GM19395 (cell line): Measurements from ENCODE around the gene LAMB2.

Experiments used
- ATAC-seq: cut with Tn5 transposase; IDR thresholded peaks from one replicate; pipeline ENCODE4 v1.9.1; 2021; ENCODE audit warnings: mild to moderate bottlenecking, moderate library complexity; ENCODE audit not compliant: unreplicated experiment

LAMB2 gene

DNA sequence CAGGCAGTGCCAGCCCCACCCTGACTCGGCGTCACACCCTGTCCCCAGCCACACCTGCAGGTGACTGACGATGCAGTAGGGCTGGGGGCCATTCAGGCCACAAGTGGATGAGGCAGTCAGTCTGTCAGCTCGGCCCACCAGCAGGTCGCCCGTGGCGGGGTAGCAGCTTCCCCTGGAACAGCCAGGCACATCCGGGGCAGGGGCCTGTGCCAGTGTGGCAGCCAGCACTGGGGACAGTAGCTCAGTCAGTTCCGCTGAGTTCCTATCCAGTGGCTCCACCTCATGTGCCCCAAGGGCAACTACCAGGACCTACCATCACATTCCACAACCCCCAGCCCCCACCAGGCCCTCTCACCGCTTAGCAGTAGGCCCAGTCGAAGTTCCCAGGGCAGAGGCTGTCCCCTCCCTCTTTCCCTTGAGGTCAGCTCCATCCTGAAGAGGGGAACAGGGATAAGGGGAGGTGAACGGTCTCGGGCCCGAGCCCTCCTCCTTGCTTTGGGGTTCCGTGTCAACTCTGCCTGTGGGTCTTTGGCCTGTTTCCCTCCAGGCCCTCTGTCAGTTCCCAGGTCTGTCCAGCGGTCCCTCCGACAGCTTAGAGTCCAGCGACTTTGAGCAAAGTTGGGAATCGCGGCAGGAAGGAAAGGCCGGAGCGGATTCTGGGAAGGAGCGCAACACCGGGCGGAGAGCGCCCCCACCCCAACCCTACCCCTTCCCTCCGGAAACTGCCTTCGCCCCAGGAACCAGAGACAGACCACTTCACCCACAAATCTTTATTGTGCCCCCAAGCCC lies at the start of gene LAMB2:
TSS of gene LAMB2 (minus strand) at position 614 of the 789 bp plus-strand sequence. CDS start at position 431, 183 bp downstream.
- ATAC-seq, result no peak

DNA sequence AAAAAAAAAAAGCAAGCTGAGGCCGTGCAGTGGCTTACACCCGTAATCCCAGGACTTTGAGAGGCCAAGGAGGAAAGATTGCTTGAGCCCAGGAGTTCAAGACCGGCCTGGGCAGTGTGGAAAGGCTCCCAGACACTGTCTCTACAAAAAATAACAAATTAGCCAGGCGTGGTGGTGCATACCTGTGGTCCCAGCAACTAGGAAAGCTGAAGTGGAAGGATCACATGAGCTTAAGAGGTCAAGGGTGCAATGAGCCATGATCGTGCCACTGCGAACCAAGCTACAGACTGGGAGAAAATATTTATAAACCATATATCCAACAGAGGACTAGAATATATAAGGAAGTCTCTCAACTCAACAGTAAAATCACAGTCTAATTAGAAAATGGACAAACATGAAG lies 48.5 kb upstream of the LAMB2 start:
- ATAC-seq, result no peak

DNA sequence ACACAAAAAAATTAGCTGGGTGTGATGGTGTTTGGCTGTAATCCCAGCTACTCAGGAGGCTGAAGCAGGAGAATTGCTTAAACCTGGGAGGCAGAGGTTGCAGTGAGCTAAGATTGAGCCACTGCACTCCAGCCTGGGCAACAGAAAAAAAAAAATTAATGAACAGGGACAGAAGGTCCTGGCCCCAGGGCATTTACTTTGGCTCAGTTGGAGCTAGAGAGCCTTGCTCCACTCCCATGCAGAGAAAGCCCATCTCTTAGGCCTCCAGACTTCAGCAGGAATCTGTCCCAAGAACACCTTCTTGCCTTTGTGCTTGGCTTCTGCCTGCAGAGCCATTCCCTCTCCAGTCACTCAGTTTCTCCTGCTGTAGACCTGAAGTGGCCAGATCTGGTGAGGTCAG lies 47.3 kb upstream of the LAMB2 start:
- ATAC-seq, result no peak

DNA sequence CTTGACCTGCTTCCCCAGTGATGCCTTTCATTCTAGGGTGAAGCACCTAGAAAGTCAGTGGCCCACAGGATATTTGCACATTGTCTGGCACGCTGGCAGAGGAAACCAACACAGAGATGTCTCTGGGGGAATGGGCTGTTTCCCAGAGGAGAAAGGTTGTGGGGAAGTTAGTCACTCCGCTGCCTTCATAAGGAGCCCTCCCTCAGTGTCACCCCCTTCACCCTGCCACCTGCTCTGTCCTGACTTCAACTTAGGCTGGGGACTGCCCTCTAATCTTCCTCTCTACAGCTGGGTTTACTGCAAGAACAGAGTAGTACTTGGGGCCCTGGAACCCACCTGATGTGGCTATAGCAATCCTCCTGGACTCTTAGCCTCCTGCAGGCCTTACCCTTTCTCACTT lies 44.2 kb upstream of the LAMB2 start:
- no peak for ATAC-seq

DNA sequence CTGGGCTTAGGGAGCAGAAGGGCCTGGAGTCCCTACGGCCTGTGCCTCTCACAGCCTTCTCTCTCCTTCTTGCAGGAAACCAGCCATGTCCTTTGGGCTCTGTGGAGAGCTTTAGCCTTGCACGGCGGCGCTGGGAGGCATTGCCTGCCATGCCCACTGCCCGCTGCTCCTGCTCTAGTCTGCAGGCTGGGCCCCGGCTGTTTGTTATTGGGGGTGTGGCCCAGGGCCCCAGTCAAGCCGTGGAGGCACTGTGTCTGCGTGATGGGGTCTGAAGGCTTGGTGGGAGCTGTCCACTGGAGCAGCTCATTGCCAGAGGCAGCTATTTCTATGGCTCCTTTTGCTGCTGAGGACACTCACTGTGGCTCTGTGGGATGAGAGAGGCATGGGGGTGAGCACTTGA lies 42.7 kb upstream of the LAMB2 start:
- no peak for ATAC-seq

DNA sequence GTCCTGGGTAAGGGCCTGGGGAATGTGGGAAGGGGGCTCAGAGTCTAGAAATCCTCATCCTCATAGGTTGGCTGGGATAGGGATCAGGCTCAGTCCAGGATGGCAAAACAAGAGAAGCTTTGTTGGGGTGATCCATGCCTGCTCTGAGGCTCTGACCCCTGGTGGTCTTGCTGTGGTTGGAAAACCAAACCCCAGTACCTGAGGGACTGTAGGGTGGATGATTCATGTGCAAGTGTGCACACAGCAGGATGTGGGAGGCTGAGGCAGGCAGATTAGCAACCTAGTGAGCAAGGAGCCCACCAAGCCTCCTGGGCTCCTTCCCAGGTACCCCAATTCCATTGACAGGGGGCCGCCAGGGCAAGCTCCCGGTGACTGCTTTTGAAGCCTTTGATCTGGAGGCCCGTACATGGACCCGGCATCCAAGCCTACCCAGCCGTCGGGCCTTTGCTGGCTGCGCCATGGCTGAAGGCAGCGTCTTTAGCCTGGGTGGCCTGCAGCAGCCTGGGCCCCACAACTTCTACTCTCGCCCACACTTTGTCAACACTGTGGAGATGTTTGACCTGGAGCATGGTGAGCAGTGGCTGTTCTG lies 41.6 kb upstream of the LAMB2 start:
- ATAC-seq, result no peak

DNA sequence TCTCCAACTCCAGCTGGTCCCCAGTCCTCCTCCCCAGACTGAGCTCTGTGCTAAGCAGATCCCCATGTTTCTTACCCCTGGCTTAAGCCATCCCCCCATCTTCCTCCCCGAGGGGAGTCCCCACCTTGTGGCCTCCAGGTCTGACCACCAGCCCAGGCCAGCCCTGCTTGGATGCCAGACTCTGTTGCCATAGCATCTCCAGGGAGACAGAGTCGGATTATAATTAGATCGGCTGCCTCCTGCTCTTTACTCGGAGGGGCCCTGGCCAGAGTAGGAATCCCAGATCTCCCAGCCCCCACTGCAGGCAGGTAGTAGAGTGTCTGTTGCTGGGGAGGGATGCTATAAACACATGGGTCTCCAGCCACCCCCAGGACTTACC lies 40.9 kb upstream of the LAMB2 start:
- ATAC-seq, result no peak

DNA sequence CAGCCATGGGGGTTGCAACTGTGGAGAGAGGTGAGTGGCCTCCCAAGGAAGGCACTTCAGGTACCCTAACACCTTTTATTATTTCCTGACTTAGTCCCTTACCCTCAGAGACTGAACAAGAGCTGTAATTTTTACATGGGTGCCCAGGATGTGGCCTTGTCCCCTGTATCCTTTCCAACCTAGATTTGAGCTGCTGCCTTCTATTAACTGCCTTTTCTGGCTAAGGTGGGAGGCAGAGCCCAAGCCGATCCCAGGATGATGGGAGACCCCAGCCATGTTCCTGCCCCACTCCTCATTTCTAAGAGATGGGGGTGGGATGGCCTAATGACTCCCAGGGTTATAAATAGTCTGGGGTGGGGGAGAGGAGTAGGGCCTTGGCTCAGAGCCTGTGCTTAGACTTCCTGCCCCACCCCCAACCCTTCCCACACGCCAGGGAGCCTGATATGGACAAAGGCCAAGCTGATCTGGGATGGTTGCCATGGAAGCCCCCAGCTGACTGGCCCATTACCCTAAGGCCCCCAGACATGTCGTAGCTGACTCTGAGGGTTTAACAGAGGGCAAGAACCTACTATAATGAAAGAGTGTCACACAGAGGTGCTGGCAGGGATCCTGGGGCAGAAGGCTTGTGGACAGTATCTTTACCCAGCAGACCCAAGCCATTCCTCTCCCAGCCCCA lies 40.4 kb upstream of the LAMB2 start:
- no peak for ATAC-seq

DNA sequence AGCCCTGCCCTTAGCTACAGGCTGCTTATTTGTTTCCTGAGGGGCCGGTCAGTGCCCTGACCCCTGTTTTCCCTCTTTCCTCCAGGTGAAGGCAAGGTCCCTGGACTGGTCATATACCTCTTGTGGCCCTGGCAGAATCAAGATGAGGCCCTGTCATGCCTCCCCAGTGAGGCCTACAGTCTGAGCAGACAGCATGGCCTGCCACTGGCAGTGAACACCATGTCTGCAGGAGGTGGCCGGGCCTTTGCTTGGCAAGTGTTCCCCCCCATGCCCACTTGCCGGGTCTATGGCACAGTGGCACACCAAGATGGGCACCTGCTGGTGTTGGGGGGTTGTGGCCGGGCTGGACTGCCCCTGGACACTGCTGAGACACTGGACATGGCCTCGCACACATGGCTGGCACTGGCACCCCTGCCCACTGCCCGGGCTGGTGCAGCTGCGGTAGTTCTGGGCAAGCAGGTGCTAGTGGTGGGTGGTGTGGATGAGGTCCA lies 39.7 kb upstream of the LAMB2 start:
- no peak for ATAC-seq

DNA sequence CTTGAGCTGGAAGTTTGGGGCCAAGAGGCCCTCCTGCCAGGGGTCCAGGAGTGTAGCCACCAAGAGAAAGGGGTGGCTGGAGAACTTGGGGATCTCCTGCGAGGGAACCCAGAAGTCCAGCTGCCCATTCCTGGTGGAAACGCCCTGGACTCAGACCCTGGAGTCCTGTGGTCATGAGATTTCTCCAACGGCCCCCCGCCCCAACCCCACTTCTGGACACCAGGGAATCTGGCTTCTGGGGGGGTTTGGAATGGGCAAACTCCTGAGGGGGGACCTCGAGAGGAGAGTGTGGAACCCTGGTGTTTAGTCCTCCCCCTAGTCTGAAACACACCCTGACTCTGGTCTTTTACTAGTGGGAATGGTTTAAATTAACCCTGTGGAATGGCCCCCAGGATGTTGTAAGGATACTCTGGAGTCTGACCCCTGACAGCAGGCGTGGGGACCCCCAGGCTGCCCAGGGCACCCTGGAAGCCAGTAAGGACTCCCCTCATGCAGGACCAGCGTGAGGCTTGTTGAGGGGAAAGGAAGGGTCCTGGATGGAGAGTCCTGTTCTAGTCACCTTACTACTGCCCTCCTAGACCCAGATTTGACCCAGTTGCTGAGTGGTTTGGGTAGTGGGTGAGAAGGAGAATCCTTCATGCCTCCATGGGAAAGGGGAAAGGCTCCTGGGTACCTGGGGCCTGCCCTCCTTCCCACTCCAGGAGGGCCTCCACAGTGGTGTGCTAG lies 39.1 kb upstream of the LAMB2 start:
- ATAC-seq, result no peak

DNA sequence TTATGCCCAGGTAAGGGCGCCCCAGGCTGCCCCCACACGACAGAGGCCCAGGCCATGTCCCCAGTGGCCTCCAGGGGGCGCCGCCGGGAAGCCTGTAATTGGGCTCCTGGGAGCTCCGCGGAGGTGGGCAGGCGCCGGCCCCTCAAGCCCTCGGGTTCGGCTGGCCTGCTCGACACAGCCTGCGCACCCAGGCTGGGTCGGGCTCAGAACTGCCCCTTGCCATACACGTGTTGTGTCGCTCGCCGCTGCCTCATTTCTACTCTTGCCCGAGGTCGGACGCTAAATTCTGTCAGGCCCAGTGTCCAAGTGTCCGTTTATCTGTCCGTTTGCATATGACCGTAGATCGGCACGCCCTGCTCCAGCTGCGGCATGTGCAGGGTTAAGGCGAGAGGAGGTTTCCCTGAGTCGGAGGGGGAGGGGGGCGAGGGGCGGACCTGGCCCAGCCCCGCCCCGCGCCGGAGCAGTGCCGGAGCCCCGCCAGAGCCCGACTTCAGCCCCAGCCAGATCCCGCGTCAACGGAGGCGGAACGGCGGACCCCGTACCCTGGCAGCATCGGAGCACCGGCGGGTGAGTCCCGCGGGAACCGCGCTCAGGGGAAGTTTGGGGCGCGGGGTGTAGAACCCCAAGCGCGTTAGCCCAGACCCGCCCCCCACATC lies 38.4 kb upstream of the LAMB2 start, which contains the start of gene KLHDC8B:
TSS of gene KLHDC8B (plus strand) at position 480 of the 656 bp plus-strand sequence. CDS start 1,172 bp downstream, outside the sequence.
- no peak for ATAC-seq

DNA sequence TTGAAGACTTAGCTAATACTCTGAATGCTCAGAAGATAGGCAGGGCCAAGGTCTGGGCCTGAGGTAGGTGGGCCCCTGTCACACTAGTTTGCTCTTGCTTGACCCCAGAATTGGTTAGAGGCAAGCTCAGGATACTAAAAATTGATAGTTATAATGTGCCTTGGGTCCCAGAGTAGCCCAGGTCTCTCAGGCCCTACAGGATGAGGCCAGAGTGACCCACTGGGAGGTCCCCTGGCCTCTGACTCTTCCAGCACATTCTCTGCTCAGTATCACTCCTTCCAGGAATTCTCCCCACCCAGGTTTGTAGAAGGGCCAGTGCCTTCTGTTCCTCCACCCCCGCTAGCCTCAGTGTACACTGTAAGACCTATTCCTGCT lies 37.9 kb upstream of the LAMB2 start:
- no peak for ATAC-seq

DNA sequence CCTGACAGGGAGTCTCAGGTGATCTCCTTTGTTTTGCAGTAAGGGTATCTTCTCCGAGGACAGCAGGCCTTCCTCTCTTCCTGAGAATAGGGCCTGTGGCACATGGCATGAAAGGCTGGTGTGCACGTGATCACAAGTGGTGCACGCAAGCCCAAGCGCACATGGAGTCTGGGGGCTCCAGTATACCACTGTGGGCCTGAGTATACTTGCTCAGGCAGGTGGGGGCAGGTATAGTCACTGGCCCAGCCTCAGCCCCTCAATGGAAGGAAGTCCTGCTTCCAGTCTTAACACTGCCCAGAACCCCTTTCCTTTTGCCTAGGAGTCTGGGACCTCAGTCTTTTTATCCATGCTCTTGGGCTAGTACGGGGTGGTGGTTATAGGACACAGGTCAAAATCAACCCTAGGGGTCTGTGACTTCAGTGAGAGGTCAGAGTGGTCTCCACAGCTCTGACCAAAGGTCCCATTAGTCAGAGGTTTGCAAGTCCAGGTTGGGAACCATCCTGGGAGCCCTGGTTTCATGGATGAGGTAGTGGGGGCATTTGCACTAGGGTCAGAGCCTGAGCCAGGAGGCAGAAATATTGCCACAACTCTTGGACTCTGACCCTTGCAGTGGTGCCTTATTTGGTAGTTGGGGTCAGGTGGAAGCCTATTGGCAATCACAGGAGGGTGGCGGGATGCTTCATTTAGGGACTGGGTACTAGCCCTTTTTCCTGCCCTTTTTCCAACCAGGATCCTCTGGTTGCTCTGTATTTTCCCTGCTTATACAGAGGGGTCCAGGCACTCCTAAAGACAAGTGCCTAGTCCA lies 34.1 kb upstream of the LAMB2 start:
- no peak for ATAC-seq

DNA sequence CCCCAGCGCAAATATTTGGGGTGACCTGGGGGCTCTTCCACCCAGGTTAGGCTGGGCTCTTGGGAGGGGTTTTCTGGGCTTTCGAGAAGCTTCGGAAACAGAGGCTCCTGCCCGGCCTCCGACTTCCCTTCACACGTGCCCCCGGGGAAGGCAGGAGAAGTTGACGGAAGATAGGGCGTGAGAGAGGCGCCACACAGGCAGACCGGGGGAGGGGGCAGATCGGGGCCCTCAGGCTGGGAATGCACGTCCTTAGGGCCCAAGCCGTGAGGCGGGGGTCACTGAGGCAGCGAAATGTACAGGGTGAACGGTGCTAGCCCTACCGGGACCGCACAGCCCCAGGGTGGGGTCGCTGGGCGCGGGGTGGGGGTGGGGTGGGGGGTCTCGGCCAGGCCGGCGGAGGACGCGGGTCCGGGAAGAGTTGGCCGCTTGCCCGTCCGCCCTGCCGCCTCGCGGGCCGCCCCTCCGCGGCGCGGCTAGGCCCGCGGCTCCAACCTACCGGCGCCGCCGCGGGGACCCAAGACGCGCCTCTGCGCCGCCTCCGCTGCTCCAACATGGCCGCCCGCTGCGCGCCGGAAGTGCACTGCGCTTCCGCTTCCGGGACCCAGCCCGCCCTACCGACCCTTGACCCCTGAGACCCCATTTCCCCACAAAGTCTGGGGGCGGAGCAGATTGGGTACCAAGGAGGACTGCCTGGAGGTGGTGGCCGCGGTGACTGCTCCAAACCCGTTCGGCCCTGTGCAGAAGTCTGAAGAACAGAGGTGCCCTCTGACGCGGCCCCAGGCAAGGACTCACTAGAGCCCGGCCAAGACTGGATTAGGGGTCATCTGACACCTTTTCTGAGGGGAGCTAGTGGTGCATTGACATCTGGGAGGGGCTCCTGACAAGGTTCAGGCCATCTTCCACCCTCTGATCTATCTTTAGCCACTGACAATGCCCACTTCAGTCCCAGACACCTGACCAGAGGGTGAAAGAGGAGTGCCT lies 33.2 kb upstream of the LAMB2 start, which contains the start of gene CCDC71:
TSS of gene CCDC71 (minus strand) at position 561 of the 981 bp plus-strand sequence. CDS start 2,123 bp downstream, outside the sequence.
- peak; percentile 70 for ATAC-seq

DNA sequence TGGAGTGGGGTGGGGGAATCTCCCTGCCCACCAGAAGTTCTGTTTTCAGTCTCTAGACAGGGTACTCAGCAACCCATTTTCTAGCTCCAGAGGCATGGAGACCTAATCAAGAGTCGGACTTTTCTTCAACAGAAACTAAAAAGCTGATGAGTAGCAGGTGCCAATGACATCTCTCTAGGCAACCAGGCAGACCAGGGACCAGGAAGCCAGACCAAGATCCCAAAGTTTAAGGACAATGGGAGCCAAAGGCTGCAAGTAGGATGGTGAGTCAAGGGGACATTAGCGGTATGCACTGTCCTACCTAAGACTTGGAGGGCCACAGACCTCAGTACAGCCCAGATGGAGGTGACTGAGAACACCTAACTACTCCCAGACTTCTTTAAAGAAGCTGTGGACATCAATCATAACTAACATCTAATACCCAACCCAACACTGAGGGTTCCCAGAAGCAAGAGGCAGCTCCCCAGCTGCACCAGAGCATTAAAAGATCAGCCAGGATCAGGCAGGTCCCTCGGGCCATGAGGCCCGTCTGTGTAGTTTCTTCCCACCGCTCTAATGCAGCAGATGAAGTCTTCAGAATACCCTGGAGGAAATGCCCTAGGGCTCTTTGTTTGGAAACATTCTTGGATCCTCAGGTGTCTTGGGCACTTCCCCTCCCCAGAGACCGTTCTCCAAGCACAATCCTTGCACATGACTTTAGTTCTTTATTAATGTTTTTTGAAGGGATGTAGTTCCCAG lies 32.3 kb upstream of the LAMB2 start:
- no peak for ATAC-seq

DNA sequence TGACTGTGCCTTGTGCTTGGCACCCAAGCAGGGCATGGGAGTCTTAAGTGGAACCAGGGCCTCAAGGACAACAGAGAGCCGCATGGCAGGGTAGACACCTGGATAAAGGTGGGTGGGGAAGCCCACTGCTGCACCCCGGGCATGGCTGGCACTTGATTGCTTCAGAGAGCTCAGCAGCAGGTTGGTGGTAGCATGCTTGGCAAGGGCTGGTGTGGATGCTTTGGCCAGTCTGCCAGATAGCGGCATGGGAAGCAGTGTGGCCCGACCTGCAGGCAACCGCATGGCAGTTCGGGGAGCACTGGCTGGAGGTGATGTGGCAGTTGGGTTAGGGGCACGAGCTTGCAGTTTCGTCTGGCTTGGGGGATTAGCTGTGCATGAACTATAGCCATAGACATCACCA lies 30.8 kb upstream of the LAMB2 start:
- ATAC-seq, result no peak

DNA sequence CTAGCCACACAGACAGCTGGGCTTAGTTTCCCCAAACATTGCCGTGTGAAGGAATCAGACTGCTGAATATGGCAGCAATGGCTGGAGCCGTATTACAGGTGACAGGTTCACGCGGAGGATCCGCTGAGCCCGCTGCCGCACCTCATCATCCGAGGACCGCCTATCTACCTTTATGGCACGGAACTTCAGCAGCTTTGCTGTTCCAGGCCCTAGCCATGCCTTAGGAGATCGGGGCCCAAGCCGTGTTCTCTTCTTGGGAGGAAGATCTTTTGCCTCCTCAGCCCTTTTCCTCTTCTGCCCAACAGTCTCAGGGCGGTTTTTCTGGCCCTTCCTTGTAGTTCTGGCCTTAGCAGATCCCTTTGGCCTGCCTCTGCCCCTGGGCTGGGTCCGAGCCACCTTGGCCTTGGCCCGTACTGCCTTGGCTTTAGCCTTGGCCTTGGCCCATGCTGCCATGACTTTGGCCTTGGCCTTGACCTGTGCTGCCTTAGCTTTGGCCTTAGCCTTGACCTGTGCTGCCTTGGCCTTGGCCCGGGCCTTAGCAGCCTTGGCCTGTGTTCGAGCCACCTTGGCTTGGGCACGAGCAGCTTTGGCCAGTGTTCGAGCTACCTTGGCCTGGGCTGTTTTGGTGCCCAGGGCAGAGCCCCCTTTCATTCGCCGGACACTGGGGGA lies 30.0 kb upstream of the LAMB2 start:
- no peak for ATAC-seq
